Measurements from ENCODE around the gene OR11H12.
"Not testable (repeated sequence)": the region's sequence is repeated elsewhere in the genome, so short reads cannot be mapped to it uniquely, and the experiment has no call there.

The OR11H12 gene, protein sequence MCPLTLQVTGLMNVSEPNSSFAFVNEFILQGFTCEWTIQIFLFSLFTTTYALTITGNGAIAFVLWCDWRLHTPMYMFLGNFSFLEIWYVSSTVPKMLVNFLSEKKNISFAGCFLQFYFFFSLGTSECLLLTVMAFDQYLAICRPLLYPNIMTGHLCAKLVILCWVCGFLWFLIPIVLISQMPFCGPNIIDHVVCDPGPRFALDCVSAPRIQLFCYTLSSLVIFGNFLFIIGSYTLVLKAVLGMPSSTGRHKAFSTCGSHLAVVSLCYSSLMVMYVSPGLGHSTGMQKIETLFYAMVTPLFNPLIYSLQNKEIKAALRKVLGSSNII

DNA sequence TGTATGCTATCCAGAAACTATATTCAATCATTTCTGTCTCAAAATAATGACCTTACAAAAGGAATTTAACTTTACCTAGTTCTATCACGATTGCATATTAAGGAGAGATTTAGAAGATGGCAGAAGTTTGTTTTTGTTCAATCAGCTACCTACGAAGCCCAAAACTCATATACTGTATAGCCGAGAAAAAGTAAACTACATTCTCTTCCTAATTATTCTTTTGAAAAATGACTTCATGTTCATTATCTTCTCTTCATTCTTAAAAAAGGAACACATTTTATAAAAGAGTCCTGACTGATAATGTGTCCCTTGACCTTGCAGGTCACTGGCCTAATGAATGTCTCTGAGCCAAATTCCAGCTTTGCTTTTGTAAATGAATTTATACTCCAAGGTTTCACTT, at the start of gene OR11H12:
TSS of gene OR11H12 (plus strand) at position 301 of the 400 bp plus-strand sequence. CDS start at position 301, 0 bp downstream.
- not testable (repeated sequence) for DNase-seq (ENCODE audit: low spot score)

DNA sequence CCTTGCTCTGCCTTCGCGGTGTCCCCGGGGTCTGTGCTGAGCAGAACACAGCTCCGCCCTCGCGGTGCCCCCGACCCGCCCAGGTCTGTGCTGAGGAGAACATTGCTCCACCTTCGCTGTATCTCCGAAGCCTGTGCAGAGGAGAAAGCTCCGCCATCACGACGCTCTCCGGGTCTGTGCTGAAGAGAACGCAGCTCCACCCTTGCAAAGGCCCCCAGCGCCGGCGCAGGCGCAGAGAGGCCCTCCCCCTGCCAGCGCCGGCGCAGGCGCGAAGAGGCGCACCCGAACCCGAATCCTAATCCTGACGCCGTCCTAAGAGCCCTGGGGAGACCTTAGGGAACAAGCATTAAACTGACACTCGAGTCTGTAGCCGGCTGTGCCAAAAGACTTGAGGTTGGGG, 18.0 kb upstream of the OR11H12 start:
- DNase-seq (ENCODE audit: low spot score) = not testable (repeated sequence)

DNA sequence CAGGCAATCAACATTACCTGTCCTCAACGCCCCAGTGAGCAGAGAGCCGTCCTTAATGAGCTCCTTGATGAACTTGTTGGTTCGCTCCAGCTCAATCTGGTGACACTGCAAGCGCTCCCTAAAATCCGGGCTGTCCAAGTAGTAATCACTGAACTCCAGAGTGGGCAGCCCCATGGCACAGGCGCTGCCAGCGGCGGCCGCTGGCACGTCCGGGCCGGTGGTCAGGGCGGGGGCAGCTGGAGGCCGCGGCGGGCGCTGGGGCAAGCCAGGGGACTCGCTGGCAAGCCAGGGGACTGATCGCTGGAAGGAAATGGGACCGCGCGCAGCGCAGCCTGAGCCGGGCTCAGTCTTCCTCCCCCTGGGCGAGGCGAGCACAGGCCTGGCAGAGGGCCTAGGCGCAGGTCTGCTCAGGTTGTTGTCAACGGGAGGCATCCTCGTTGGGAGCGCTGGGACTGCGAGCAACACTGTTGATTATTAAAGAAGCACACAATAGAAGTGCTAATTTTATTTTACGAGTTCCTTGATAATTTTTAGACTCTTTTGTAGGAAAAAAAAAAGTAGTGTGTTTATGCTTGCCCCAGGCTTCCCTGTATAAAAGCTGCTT, 25.8 kb downstream of the OR11H12 start:
- not testable (repeated sequence) for DNase-seq (ENCODE audit: low spot score)

DNA sequence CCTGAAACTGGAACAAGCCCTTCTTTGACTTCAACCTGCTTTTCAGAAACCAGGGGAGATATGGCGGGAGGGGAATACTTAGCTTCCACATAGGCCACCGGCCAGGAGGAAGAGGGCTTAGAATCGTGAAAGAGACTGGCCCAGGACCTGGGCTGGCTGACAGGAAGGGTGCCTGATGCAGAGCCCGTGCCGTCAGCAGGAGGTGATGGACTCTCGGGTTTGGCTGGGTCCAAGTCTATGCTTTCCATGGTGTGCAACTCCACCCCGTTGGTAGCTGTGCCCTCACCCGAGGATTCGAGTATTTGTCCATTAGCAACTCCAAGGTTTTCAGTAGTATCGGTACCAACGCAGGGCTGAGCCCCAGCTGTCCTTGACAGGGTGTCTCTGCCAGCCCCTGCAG, 35.1 kb downstream of the OR11H12 start:
- not testable (repeated sequence) for DNase-seq (ENCODE audit: low spot score)

DNA sequence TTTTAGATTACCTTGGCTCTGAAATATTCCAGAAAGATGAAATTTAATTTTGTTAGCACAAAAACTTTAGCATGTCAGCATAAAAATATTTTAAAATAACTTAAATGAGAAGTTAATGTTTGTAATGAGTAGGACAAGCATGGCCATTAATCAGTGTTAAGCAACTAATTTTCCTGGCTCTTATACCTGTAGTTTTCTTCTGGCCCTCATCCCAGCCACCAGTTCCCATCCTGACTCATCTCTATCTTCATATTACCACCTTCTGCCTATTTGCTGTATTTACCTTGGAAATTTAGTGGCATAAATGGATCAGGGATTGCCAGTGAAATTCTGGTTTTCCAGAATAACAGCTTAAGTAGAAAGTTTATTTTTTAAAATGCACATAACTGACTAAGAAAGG, 37.1 kb downstream of the OR11H12 start:
- not testable (repeated sequence) for DNase-seq (ENCODE audit: low spot score)

DNA sequence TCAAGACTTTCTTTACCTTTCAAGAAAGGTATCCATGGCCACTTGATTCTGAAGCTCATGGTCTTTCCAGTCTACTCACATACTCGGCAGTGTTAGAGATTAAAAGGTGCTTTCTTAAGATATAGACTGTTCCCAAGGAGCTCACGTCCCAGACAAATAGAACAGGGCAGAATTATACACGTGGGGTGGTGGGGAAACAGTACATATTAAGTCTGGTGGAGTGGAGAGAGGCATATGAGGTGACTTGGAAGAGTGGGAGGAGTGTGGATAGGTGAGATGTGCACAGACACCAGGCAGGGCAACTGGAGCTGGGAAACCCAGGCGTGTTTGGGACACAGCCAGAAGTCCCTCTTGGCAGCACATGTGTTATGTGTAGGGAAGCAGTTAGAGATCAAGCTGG, 37.9 kb downstream of the OR11H12 start:
- DNase-seq (ENCODE audit: low spot score) = not testable (repeated sequence)

DNA sequence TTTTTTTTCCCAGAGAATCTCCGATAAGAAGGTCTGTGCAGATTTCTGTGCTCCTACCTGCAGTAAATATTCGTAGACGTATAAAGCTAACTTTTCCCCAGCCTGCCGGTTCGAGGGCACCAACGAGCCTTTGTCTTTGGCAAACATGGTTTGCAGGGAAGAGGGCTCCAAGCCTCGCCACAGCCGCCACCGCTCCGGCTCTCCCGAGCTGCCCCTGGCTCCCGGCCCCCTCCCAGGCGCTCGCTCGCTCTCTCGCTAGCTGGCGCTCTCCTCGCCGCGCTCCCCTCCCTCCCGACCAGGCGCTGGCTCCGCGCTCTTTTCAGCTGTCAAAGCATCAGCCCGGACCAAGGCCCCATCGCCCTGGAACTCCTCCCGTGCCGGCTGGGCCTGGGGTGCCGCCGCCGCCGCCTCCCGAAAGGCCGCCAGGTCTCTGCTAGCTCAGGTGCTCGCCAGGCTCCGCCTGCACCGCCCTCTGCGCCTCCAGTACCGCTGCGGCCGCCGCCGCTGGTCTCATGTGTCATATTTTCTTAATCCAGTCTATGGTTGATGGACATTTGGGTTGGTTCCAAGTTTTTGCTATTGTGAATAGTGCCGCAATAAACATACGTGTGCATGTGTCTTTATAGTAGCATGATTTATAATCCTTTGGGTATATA, 45.3 kb downstream of the OR11H12 start:
- DNase-seq (ENCODE audit: low spot score) = not testable (repeated sequence)

Data from iPS-NIHi11 (cell line).